Measurements from ENCODE around the gene CD180.

The CD180 gene

GRCh38 chr5:67214036-67214435, 17.4 kb upstream of the CD180 start:
- DNase-seq (ENCODE audit: extremely low read depth in 1 of 2, low read depth in 1 of 2), result no peak

GRCh38 chr5:67211926-67212325, 15.3 kb upstream of the CD180 start:
- no peak for DNase-seq (ENCODE audit: extremely low read depth in 1 of 2, low read depth in 1 of 2)

- no peak for DNase-seq (ENCODE audit: extremely low read depth in 1 of 2, low read depth in 1 of 2)
Measured at GRCh38 chr5:67209141-67209771, 12.7 kb upstream of the CD180 start.

- DNase-seq (ENCODE audit: extremely low read depth in 1 of 2, low read depth in 1 of 2), result no peak
Measured at GRCh38 chr5:67208403-67208802, 11.8 kb upstream of the CD180 start.

- peak; percentile 34 to 57 for DNase-seq (ENCODE audit: extremely low read depth in 1 of 2, low read depth in 1 of 2)
Measured at GRCh38 chr5:67206929-67207328, 10.3 kb upstream of the CD180 start.

- no peak for DNase-seq (ENCODE audit: extremely low read depth in 1 of 2, low read depth in 1 of 2)
Measured at GRCh38 chr5:67206461-67206860, 9.9 kb upstream of the CD180 start.

- no peak for DNase-seq (ENCODE audit: extremely low read depth in 1 of 2, low read depth in 1 of 2)
Measured at GRCh38 chr5:67205981-67206380, 9.4 kb upstream of the CD180 start.

- DNase-seq (ENCODE audit: extremely low read depth in 1 of 2, low read depth in 1 of 2), result no peak
Measured at GRCh38 chr5:67204821-67205220, 8.2 kb upstream of the CD180 start.

GRCh38 chr5:67203701-67204074, 7.1 kb upstream of the CD180 start:
- DNase-seq (ENCODE audit: extremely low read depth in 1 of 2, low read depth in 1 of 2), result no peak

GRCh38 chr5:67202828-67203227, 6.2 kb upstream of the CD180 start:
- DNase-seq (ENCODE audit: extremely low read depth in 1 of 2, low read depth in 1 of 2), result no peak

GRCh38 chr5:67201897-67202549, 5.4 kb upstream of the CD180 start:
- no peak for DNase-seq (ENCODE audit: extremely low read depth in 1 of 2, low read depth in 1 of 2)

- no peak for DNase-seq (ENCODE audit: extremely low read depth in 1 of 2, low read depth in 1 of 2)
Measured at GRCh38 chr5:67200809-67201562, 4.4 kb upstream of the CD180 start.

- no peak for DNase-seq (ENCODE audit: extremely low read depth in 1 of 2, low read depth in 1 of 2)
Measured at GRCh38 chr5:67199859-67200258, 3.3 kb upstream of the CD180 start.

GRCh38 chr5:67198917-67199316, 2.3 kb upstream of the CD180 start:
- no peak for DNase-seq (ENCODE audit: extremely low read depth in 1 of 2, low read depth in 1 of 2)

- DNase-seq (ENCODE audit: extremely low read depth in 1 of 2, low read depth in 1 of 2), result no peak
Measured at GRCh38 chr5:67197536-67197935, 937 bp upstream of the CD180 start.

- DNase-seq (ENCODE audit: extremely low read depth in 1 of 2, low read depth in 1 of 2), result no peak
Measured at GRCh38 chr5:67195406-67196275, 958 bp downstream of the CD180 start.

- no peak for DNase-seq (ENCODE audit: extremely low read depth in 1 of 2, low read depth in 1 of 2)
Measured at GRCh38 chr5:67194166-67194565, 2.4 kb downstream of the CD180 start.

GRCh38 chr5:67193439-67193807, 3.2 kb downstream of the CD180 start:
- no peak for DNase-seq (ENCODE audit: extremely low read depth in 1 of 2, low read depth in 1 of 2)

GRCh38 chr5:67192719-67193438, 3.7 kb downstream of the CD180 start:
- no peak for DNase-seq (ENCODE audit: extremely low read depth in 1 of 2, low read depth in 1 of 2)

- no peak for DNase-seq (ENCODE audit: extremely low read depth in 1 of 2, low read depth in 1 of 2)
Measured at GRCh38 chr5:67190861-67191260, 5.7 kb downstream of the CD180 start.

GRCh38 chr5:67190410-67190809, 6.2 kb downstream of the CD180 start:
- no peak for DNase-seq (ENCODE audit: extremely low read depth in 1 of 2, low read depth in 1 of 2)
